ENCODE measurements around the gene TNFRSF18.

Gene TNFRSF18

DNA sequence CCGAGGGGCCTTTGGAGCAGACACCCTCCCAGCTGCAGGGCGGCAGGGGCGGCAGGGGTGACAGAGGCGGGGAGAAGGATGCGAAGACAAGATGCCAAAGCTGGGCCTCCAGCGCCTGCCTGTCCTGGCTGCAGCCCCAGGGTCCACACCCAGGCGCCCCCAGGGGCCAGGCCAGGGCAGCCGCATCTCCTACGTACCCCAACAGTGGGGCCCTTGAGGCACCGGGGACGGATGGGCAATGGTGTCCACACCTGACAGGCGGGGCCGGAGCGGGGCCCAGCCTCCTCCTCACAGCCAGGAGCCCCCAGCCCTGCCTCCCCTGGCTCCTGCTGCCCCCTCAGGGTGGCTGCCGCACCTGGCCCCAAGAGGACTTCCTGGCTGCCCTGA lies 32.8 kb upstream of the TNFRSF18 start:
- Histone ChIP-seq H3K27me3 (peaks cover 0 to 46% of the 10 kb centered on the region in 2 donors), H3K27ac (no peak overlapping the region)
- TF ChIP-seq, protein P1, sequence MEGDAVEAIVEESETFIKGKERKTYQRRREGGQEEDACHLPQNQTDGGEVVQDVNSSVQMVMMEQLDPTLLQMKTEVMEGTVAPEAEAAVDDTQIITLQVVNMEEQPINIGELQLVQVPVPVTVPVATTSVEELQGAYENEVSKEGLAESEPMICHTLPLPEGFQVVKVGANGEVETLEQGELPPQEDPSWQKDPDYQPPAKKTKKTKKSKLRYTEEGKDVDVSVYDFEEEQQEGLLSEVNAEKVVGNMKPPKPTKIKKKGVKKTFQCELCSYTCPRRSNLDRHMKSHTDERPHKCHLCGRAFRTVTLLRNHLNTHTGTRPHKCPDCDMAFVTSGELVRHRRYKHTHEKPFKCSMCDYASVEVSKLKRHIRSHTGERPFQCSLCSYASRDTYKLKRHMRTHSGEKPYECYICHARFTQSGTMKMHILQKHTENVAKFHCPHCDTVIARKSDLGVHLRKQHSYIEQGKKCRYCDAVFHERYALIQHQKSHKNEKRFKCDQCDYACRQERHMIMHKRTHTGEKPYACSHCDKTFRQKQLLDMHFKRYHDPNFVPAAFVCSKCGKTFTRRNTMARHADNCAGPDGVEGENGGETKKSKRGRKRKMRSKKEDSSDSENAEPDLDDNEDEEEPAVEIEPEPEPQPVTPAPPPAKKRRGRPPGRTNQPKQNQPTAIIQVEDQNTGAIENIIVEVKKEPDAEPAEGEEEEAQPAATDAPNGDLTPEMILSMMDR (IDR thresholded peaks at IDR 0.05), result no peak

DNA sequence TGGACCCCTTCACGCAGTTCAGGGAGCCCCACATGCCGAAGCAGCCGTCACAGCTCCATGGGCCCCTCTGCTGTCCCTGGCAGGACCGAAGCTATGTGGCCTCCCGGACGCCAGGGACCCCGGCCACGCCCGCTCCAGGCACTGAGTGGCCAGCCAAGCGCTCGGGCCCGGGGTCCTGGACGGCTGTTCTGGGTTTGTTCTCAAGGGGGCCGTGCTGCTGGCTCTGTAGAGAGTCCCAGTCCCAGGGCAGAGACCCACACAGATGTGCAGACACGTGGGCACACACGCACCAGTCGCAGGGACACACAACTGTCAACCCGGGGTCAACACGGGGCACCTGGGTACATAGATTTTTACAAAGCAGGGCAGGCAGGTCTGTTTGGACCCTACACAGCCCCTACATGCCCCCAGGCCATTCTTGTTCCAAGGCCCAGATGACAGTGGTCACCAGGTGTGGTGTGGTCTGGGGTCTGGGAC lies 32.3 kb upstream of the TNFRSF18 start:
- intact Hi-C loops (cut with DNase I; ENCODE audit: low total_unique reads), result no loop called here
- TF ChIP-seq, protein P1 (IDR thresholded peaks at IDR 0.05), result no peak
- DNase-seq, result no peak
- H3K4me3 ChIP-seq, result no peak overlapping the region
- H3K9me3 ChIP-seq, result no peaks in the 10 kb centered on the region
- peaks cover 0 to 31% (median 5%) of the 10 kb centered on the region in 3 donors for H3K36me3 ChIP-seq
- H3K27me3 ChIP-seq, result peaks cover 0 to 46% of the 10 kb centered on the region in 2 donors
- peaks cover 0 to 29% (median 0%) of the 10 kb centered on the region in 4 donors for H3K4me1 ChIP-seq
- H3K27ac ChIP-seq, result no peak overlapping the region

More for the DNA sequence above, 32.8 kb upstream of the TNFRSF18 start:
- no peaks in the 10 kb centered on the region for H3K9me3 ChIP-seq
- DNase-seq, result no peak
- H3K4me1 ChIP-seq, result peaks cover 0 to 29% (median 0%) of the 10 kb centered on the region in 4 donors
- intact Hi-C loops (cut with DNase I; ENCODE audit: low total_unique reads), result no loop called here
- H3K4me3 ChIP-seq, result no peak overlapping the region
- H3K36me3 ChIP-seq, result peaks cover 0 to 26% (median 5%) of the 10 kb centered on the region in 3 donors

DNA sequence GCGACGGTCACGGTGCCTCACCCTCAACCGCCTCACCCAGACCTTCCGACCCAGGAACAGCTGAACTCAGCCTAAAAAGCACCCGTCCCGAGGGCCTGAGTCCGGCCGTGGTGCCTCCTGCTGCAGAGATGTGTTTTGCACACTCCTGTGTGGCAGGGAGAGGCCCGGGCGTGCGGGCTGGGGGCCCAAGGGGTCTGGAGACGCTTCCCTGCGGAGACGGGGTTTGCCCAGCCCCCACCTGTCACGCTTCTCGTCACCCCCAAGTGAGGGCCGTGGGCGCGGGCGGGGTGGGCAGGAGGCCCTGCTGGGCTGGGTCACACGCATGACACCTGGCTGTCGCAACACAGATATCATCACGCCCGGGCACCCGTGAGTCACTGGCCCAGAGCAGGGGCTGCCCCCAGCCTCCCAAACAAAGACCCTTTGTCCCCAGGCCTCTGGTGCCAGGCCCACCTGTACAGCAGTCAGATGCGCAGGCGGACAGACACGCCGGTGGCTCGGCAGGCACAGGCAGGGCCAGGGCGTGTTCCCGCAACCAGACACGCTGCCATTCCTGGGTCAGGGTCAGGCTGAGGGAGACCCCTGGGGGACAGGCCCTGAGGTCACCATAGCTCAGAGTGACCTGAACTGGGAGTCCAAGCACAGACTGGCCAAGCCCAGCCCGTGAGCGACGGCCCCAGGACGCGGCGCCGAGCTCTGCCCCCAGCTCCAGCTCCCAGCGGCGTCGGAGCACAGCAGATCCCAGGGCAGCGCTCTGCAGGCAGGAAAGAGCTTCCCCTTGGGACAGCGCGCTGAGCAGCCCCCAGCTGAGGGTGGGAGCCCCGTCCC lies 31.7 kb upstream of the TNFRSF18 start:
- TF ChIP-seq, protein P1 (IDR thresholded peaks at IDR 0.05), result no peak
- Histone ChIP-seq H3K36me3 (peaks cover 0 to 32% (median 5%) of the 10 kb centered on the region in 3 donors), H3K27ac (no peak overlapping the region), H3K9me3 (no peaks in the 10 kb centered on the region), H3K27me3 (peaks cover 0 to 46% of the 10 kb centered on the region in 2 donors), H3K4me1 (peaks cover 0 to 32% (median 4%) of the 10 kb centered on the region in 4 donors), H3K4me3 (no peak overlapping the region)
- no peak for DNase-seq
- intact Hi-C loops (cut with DNase I; ENCODE audit: low total_unique reads), result no loop called here

DNA sequence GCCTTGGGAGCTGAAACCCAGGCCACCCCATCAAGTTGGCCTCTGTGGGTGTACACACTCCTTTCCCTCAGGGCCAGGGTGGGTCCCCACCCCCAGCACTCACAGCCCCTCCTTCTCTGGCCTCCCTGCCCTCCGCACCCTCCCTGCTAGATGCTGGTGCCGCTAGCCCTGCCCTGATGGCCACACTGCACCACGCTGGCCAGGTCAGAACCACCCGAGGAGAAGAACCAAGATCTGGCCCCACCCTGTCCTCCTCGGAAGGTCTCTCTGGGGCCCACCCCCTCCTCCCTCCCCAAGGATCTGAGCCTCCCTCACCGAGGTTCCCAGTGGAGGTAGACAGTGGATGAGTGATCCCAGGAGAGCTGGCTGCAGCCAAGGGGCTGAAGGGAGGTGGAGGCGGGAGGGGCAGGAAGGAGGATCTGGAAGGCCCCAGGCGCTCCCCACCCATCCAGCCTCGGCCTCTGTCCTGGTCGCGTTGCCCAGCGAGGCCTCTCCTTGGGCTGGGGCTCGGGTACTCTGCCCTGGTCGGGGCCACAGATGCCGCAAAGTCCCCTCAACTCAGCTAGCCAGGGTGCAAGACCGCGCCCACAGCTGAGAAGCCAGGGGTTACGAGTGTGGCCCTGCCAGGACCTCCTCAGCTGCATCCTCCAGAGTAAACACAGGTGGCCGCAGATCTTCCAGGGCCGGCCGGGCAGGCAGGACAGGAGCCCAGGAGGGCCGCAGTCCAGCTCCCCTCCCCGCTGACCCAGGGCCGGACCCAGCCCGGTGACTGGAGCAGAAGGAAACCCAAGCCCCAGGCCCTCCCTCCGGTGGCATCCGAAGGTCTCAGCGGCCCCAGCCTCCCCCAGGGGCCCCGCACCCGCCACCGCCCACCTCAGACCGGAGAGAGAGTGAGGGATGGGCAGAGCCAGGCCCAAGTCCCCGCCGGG lies 30.8 kb upstream of the TNFRSF18 start:
- H3K4me3 ChIP-seq, result no peak overlapping the region
- intact Hi-C loops (cut with DNase I; ENCODE audit: low total_unique reads), result no loop called here

More for the DNA sequence above, 30.8 kb upstream of the TNFRSF18 start:
- H3K9me3 ChIP-seq, result no peaks in the 10 kb centered on the region
- TF ChIP-seq, protein P1 (IDR thresholded peaks at IDR 0.05), result no peak
- peaks cover 0 to 40% (median 11%) of the 10 kb centered on the region in 4 donors for H3K4me1 ChIP-seq
- peaks cover 0 to 46% of the 10 kb centered on the region in 2 donors for H3K27me3 ChIP-seq
- DNase-seq, result no peak
- no peak overlapping the region for H3K27ac ChIP-seq
- peaks cover 0 to 26% (median 2%) of the 10 kb centered on the region in 3 donors for H3K36me3 ChIP-seq
